K562 (cell line): ENCODE data around the gene EIF2S3B. TPM values are rescaled to one million over a fixed set of nuclear protein-coding genes. Genes with fewer than 3 reads are reported as not detected.

Experiments used
- ATAC-seq: fragments of 200-7000 bp; cut with Tn5 transposase; 3 replicates; pipeline ENCODE4 v1.9.1; 2020; ENCODE audit warnings: moderate library complexity
- BruUV-seq: library from RNA; stranded (reverse); fragments of 400-500 nt; replicated peaks from 2 replicates; lab custom pipeline; 2021; lab: Mats Ljungman, UMichigan
- CTCF ChIA-PET: fragments of 300-600 bp; formaldehyde crosslinking; extraction: SDS; loops from one replicate; lab custom pipeline; 2021; ENCODE audit warnings: low intra/inter-chr PET ratio; lab: Yijun Ruan, JAX
- POLR2A ChIA-PET: fragments of 300-600, 350-650 bp; sonication (Branson Sonifier 250); formaldehyde crosslinking; extraction: SDS; loops from one replicate; lab custom pipeline; 2021; ENCODE audit warnings: antibody characterized with exemption, inconsistent platforms; lab: Yijun Ruan, JAX
- DNase-seq, 4 experiments: peaks; one replicate each; pipeline versions ENCODE4 v3.0.0 to v3.0.0-alpha.2; 2011 to 2018; ENCODE audit warnings: low spot score in 3 of 4, mixed read lengths in 3 of 4; ENCODE audit errors: extremely low read depth in 1 of 4
- FAIRE-seq: peaks from 2 replicates; lab custom pipeline; 2011; peaks lifted over from hg19 to GRCh38; lab: Jason Lieb, UNC
- H2AFZ ChIP-seq: 2 replicates; pipeline ENCODE4 v1.6.0; 2011; ENCODE audit warnings: low read depth, low read length, control low read depth, inconsistent platforms
- H3K27ac ChIP-seq: fragments of 200-600 bp; 3 replicates; pipeline ENCODE4 v1.8.0; 2011; ENCODE audit warnings: low read depth, mild to moderate bottlenecking, control low read depth, inconsistent platforms, low read length, moderate library complexity, mixed read lengths; ENCODE audit errors: extremely low read depth
- H3K27me3 ChIP-seq, 2 experiments: fragments of 300-600 bp in 1 of 2; 2 replicates in 1 of 2; 3 replicates in 1 of 2; pipeline versions ENCODE4 v1.6.0 to v1.8.0; 2011; ENCODE audit warnings: inconsistent platforms in 2 of 2, low read length in 2 of 2, mild to moderate bottlenecking in 1 of 2, mixed read lengths in 1 of 2, moderate library complexity in 1 of 2; ENCODE audit not compliant: control insufficient read depth in 2 of 2, insufficient read depth in 2 of 2
- H3K36me3 ChIP-seq: fragments of 300-600 bp; 3 replicates; pipeline ENCODE4 v1.8.0; 2011; ENCODE audit warnings: mild to moderate bottlenecking, low read length, inconsistent platforms; ENCODE audit not compliant: control insufficient read depth, insufficient read depth
- H3K4me1 ChIP-seq, 2 experiments: fragments of 200-600 bp in 1 of 2; replicated peaks in 1 of 2; 2 replicates in 1 of 2; 3 replicates in 1 of 2; pipeline versions ENCODE4 v1.5.1 to v1.8.0; 2011; ENCODE audit warnings: inconsistent platforms in 2 of 2, low read length in 2 of 2, mild to moderate bottlenecking in 1 of 2, mixed read lengths in 1 of 2, moderate library complexity in 1 of 2; ENCODE audit not compliant: control insufficient read depth in 2 of 2, insufficient read depth in 2 of 2
- H3K4me2 ChIP-seq: 2 replicates; pipeline ENCODE4 v1.6.1; 2011; ENCODE audit warnings: low read length, control low read depth, inconsistent platforms, mixed read lengths; ENCODE audit not compliant: insufficient read depth
- H3K4me3 ChIP-seq: fragments of 200-600 bp; sonication (generic), shearing (Covaris generic); 2 replicates; pipeline ENCODE4 v1.5.1; 2016; ENCODE audit warnings: control low read depth, inconsistent platforms
- H3K79me2 ChIP-seq: fragments of 200-600 bp; 3 replicates; pipeline ENCODE4 v1.8.0; 2011; ENCODE audit warnings: low read length, inconsistent platforms; ENCODE audit not compliant: control insufficient read depth, insufficient read depth
- H3K9ac ChIP-seq, 2 experiments: 2 replicates each; pipeline versions ENCODE4 v1.6.0 to v1.6.1; 2011; ENCODE audit warnings: low read depth in 2 of 2, low read length in 2 of 2, control low read depth in 1 of 2, inconsistent platforms in 1 of 2, mild to moderate bottlenecking in 1 of 2, mixed read lengths in 1 of 2; ENCODE audit not compliant: insufficient read depth in 1 of 2
- H3K9me1 ChIP-seq: one replicate; pipeline ENCODE4 v1.6.0; 2011; ENCODE audit warnings: inconsistent platforms, mild to moderate bottlenecking, low read length, moderate library complexity; ENCODE audit not compliant: control insufficient read depth, insufficient read depth
- H3K9me3 ChIP-seq: replicated peaks from 2 replicates; pipeline ENCODE4 v1.5.1; 2011; ENCODE audit warnings: low read depth, low read length, inconsistent platforms; ENCODE audit not compliant: control insufficient read depth, insufficient read depth
- H4K20me1 ChIP-seq: replicated peaks from 2 replicates; pipeline ENCODE4 v1.6.1; 2011; ENCODE audit warnings: low read length, inconsistent platforms, mixed read lengths; ENCODE audit not compliant: control insufficient read depth, insufficient read depth
- ARID4B ChIP-seq: sonication (generic); formaldehyde crosslinking; IDR thresholded peaks from 2 replicates; pipeline ENCODE4 v1.8.0; 2022; ENCODE audit warnings: mild to moderate bottlenecking, missing genetic modification reagents
- ATF3 ChIP-seq, 2 experiments: fragments of 450-650 bp in 1 of 2; sonication (generic) in 1 of 2; formaldehyde crosslinking in 1 of 2; IDR thresholded peaks in 1 of 2; conservative IDR thresholded peaks in 1 of 2; 2 replicates each; pipeline versions ENCODE4 v1.6.1 to v1.8.1; 2016 to 2023; ENCODE audit warnings: mild to moderate bottlenecking in 2 of 2, moderate library complexity in 2 of 2, inconsistent platforms in 1 of 2, missing genetic modification reagents in 1 of 2
- IFI16 ChIP-seq: fragments of 250-450 bp; sonication (Bioruptor Pico); IDR thresholded peaks from 2 replicates; pipeline ENCODE4 v2.1.2; 2022; ENCODE audit warnings: mild to moderate bottlenecking, inconsistent platforms
- JUNB ChIP-seq: fragments of 450-650 bp; formaldehyde crosslinking; conservative IDR thresholded peaks from 2 replicates; pipeline ENCODE4 v1.4.0; 2020; ENCODE audit warnings: mild to moderate bottlenecking
- NFATC3 ChIP-seq: fragments of 450-650 bp; IDR thresholded peaks from 2 replicates; pipeline ENCODE4 v1.6.1; 2017; ENCODE audit warnings: mild to moderate bottlenecking
- PHF20 ChIP-seq: fragments of 450-650 bp; IDR thresholded peaks from 2 replicates; pipeline ENCODE4 v1.6.1; 2018; ENCODE audit not compliant: partially characterized antibody
- POLR2A ChIP-seq: fragments of 450-650 bp; conservative IDR thresholded peaks from 2 replicates; pipeline ENCODE4 v1.6.1; 2016
- PRPF4 ChIP-seq: fragments of 200-400 bp; formaldehyde crosslinking; IDR thresholded peaks from one replicate; pipeline ENCODE4 v1.6.1; 2017; ENCODE audit warnings: low read length, low read depth, mild to moderate bottlenecking; ENCODE audit not compliant: insufficient read depth, poor library complexity, severe bottlenecking
- SAP30 ChIP-seq: fragments of 200-600 bp; sonication (generic); IDR thresholded peaks from 2 replicates; pipeline ENCODE4 v1.6.1; 2012; ENCODE audit warnings: borderline replicate concordance, low read depth, mild to moderate bottlenecking, moderate library complexity, low read length, control low read depth, inconsistent platforms; ENCODE audit not compliant: insufficient read depth, poor library complexity, severe bottlenecking
- SMAD4 ChIP-seq: fragments of 250-450 bp; sonication (Bioruptor Pico); conservative IDR thresholded peaks from 2 replicates; pipeline ENCODE4 v1.8.0; 2021; ENCODE audit warnings: inconsistent platforms, mild to moderate bottlenecking, moderate library complexity
- SMARCE1 ChIP-seq: fragments of 450-650 bp; IDR thresholded peaks from 2 replicates; pipeline ENCODE4 v1.7.1; 2016; ENCODE audit warnings: mild to moderate bottlenecking
- ZNF124 ChIP-seq: sonication (generic); formaldehyde crosslinking; IDR thresholded peaks from 2 replicates; pipeline ENCODE4 v1.8.1; 2022; ENCODE audit warnings: missing genetic modification reagents
- ZNF395 ChIP-seq: fragments of 200-800 bp; sonication (Bioruptor generic); IDR thresholded peaks from 2 replicates; pipeline ENCODE4 v1.6.1; 2017; ENCODE audit warnings: missing genetic modification characterization, missing compliant biosample characterization
- ZNF778 ChIP-seq: fragments of 450-650 bp; formaldehyde crosslinking; IDR thresholded peaks from 2 replicates; pipeline ENCODE4 v1.4.0; 2020; ENCODE audit warnings: mild to moderate bottlenecking, moderate library complexity
- whole genome bisulfite sequencing: fragments of 100-300 bp; shearing (Covaris generic); methylation state at CpG from one replicate; pipeline ENCODE4 v1.1.6; 2016; ENCODE audit warnings: low coverage, mixed read lengths; ENCODE audit not compliant: insufficient coverage; ENCODE audit errors: missing lambda C conversion rate; 5-methylcytosine and 5-hydroxymethylcytosine counted together
- in situ Hi-C: fragments of 300-500 bp; cut with MboI; formaldehyde crosslinking; loops from 4 replicates; pipeline ENCODE4 v1.15.0; 2018; ENCODE audit warnings: inconsistent platforms, mixed read lengths
- intact Hi-C: fragments of 100-400 bp; cut with micrococcal nuclease; formaldehyde crosslinking; loops from 2 replicates; pipeline ENCODE4 v1.14.2; 2022
- polyA plus RNA-seq, 8 experiments: library from polyadenylated mRNA; depleted of rRNA in 4 of 8; stranded (reverse) in 5 of 8; unstranded in 3 of 8; fragments of >200 nt; fragmentation: Nextera tagmentation in 2 of 8; fragmentation: Illumina TruSeq in 1 of 8; extraction: Ambion mirVana in 2 of 8; extraction: Trizol in 1 of 8; gene quantifications; 2 replicates each; pipeline versions ENCODE4 v1.2.1 to v1.2.3, GENCODE V29; 2011 to 2014; ENCODE audit warnings: inconsistent platforms in 1 of 8, missing spikeins in 1 of 8
- total RNA-seq, 7 experiments: library from RNA; depleted of rRNA in 6 of 7; stranded (reverse); fragments of >200 nt in 6 of 7; fragmentation: Illumina TruSeq in 2 of 7; extraction: Trizol in 2 of 7; gene quantifications; 2 replicates each; pipeline versions ENCODE4 v1.2.1 to v1.2.3, GENCODE V29; 2011 to 2021; ENCODE audit warnings: low replicate concordance in 1 of 7
- TF ChIP-seq, protein P1 (sequence below): fragments of 450-650 bp; IDR thresholded peaks from one replicate; pipeline ENCODE4 v1.6.1; 2018; ENCODE audit warnings: mild to moderate bottlenecking, moderate library complexity; ENCODE audit not compliant: partially characterized antibody

EIF2S3B gene
- total and polyA plus RNA-seq, 9 of the 15 experiments (the other 6 are each of a cell fraction or from before 2014, with no cell fraction given), result 0.45 to 5.1 (median 2.0) TPM

DNA sequence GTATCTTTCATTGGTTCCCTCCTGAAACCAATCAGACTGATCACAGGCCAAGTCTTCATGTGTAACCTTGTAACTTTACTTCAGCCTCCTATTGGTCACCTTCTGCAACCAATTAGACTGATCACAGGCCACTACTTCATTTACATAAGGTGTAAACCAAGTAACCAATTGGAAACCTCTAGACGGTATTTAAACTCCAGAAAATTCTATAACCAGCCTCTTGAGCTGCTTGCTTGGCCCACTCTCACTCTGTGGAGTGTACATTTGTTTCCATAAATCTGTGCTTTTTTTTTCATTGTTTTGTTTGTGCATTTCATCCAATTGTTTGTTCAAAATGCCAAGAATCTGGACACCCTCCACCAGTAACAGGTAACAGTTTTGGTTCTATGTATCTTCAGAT is 47.5 kb downstream of the EIF2S3B start:
- FAIRE-seq, result no peak
- intact Hi-C loops, result no loop called here
- H3K36me3 ChIP-seq, result no peaks in the 10 kb centered on the region
- POLR2A ChIA-PET, result interaction anchor here (0.5 kb wide), 1 partner anchor 87 kb away, joined by 3 read pairs; no protein-coding TSS in a partner anchor
- H3K4me1 ChIP-seq, result peaks cover 0 to 5% of the 10 kb centered on the region in 2 experiments; a peak in 1 of 5 replicates
- H3K27me3 ChIP-seq, result no peaks in the 10 kb centered on the region
- no peak overlapping the region for H3K9ac ChIP-seq
- no peak for ATAC-seq
- 0% methylated on average over 1 of the region's 1 CpG for WGBS
- no peak for DNase-seq
- no peak overlapping the region for H2AFZ ChIP-seq
- no TSS peak for BruUV-seq
- no peaks in the 10 kb centered on the region for H3K9me3 ChIP-seq
- H3K9me1 ChIP-seq, result no peaks in the 10 kb centered on the region
- in situ Hi-C loops, result no loop called here
- H3K27ac ChIP-seq, result no peak overlapping the region
- H3K4me3 ChIP-seq, result no peak overlapping the region
- no peaks in the 10 kb centered on the region for H4K20me1 ChIP-seq
- H3K4me2 ChIP-seq, result no peak overlapping the region
- H3K79me2 ChIP-seq, result no peaks in the 10 kb centered on the region
- CTCF ChIA-PET, result no interaction called here
- TF ChIP-seq ATF3 (IDR thresholded peaks at IDR 0.05) (no peak), ATF3 (CRISPR knock-in tag; conservative IDR thresholded peaks at IDR 0.05) (no peak), ZNF778 (CRISPR knock-in tag) (no peak), ZNF124 (no peak), SMAD4 (CRISPR knock-in tag) (no peak), POLR2A (no peak), ARID4B (CRISPR knock-in tag) (no peak), NFATC3 (no peak), SAP30 (no peak), PHF20 (no peak), ZNF395 (no peak), SMARCE1 (no peak), IFI16 (CRISPR knock-in tag) (no peak), JUNB (CRISPR knock-in tag) (no peak), PRPF4 (no peak)
- TF ChIP-seq, protein P1, sequence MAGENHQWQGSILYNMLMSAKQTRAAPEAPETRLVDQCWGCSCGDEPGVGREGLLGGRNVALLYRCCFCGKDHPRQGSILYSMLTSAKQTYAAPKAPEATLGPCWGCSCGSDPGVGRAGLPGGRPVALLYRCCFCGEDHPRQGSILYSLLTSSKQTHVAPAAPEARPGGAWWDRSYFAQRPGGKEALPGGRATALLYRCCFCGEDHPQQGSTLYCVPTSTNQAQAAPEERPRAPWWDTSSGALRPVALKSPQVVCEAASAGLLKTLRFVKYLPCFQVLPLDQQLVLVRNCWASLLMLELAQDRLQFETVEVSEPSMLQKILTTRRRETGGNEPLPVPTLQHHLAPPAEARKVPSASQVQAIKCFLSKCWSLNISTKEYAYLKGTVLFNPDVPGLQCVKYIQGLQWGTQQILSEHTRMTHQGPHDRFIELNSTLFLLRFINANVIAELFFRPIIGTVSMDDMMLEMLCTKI, result no peak
